ENCODE measurements around the gene F9. TPM values are rescaled to one million over a fixed set of nuclear protein-coding genes. Genes with fewer than 3 reads are reported as not detected.

The F9 gene
- total RNA-seq, 1 experiment from 2014 or later: not detected

DNA sequence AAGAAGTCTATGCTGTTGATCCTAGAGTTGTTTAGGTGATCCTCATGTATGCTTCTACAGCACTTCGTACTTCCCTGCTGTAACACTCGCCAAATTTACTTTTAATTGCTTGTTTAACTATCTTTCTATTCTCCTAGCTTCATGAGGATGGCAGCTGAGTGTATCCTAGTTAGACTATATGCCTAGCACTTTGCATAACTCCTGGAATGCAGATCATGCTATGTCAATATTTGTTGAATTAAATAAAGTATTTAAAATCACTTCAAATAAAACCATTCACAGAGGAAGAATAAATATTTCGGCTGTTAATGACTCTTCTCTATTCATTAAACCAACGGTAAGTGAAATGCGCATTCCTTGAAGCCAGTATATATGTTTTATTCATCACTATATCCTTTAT, 55.1 kb downstream of the F9 start:
- BruUV-seq (replicated peaks): no TSS peak
- POLR2A ChIA-PET: no interaction called here

DNA sequence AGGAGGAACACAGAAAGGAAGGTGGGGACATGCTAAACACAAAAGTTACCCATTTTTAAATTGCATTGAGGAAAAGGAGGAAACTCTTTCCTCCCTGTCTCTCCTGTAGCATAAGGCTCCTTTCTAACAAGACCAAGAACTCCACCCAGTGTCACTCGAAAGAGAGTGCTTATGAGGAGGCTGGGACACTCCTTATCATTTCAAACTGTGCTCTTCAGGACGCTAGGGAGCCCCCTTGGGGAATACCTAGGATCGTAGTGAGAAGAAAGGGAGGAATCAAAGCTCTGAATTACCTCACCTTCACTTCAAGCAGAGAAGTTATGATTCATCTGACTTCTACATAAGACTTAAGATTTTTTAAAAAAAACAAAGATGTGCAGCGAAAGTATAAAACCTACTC, 65.5 kb downstream of the F9 start:
- no peak for DNase-seq (ENCODE audit: low read depth, low spot score)
- BruUV-seq (replicated peaks): no TSS peak
- TF ChIP-seq POLR2AphosphoS5 (IDR thresholded peaks at IDR 0.05; ENCODE audit: low read depth, low read length): no peak
- TF ChIP-seq CEBPB (IDR thresholded peaks at IDR 0.05; ENCODE audit: low read depth): no peak
- TF ChIP-seq TCF7L2 (IDR thresholded peaks at IDR 0.05; ENCODE audit: borderline replicate concordance, extremely low read depth, insufficient read depth, insufficient read length): no peak
- TF ChIP-seq, protein P1, sequence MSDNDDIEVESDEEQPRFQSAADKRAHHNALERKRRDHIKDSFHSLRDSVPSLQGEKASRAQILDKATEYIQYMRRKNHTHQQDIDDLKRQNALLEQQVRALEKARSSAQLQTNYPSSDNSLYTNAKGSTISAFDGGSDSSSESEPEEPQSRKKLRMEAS (IDR thresholded peaks at IDR 0.05): no peak
- TF ChIP-seq, protein P2, sequence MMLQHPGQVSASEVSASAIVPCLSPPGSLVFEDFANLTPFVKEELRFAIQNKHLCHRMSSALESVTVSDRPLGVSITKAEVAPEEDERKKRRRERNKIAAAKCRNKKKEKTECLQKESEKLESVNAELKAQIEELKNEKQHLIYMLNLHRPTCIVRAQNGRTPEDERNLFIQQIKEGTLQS (IDR thresholded peaks at IDR 0.05): no peak
- TF ChIP-seq, protein P3, sequence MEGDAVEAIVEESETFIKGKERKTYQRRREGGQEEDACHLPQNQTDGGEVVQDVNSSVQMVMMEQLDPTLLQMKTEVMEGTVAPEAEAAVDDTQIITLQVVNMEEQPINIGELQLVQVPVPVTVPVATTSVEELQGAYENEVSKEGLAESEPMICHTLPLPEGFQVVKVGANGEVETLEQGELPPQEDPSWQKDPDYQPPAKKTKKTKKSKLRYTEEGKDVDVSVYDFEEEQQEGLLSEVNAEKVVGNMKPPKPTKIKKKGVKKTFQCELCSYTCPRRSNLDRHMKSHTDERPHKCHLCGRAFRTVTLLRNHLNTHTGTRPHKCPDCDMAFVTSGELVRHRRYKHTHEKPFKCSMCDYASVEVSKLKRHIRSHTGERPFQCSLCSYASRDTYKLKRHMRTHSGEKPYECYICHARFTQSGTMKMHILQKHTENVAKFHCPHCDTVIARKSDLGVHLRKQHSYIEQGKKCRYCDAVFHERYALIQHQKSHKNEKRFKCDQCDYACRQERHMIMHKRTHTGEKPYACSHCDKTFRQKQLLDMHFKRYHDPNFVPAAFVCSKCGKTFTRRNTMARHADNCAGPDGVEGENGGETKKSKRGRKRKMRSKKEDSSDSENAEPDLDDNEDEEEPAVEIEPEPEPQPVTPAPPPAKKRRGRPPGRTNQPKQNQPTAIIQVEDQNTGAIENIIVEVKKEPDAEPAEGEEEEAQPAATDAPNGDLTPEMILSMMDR (IDR thresholded peaks at IDR 0.05 in 2 of 3, conservative IDR thresholded peaks at IDR 0.05 in 1 of 3; ENCODE audit: borderline replicate concordance in 1 of 3, insufficient read depth in 1 of 3, low read depth in 2 of 3, low read length in 2 of 3): no peak
- no peak for TF ChIP-seq SIN3A (IDR thresholded peaks at IDR 0.05; ENCODE audit: low read depth)
- no peak for TF ChIP-seq POLR2A (IDR thresholded peaks at IDR 0.05; ENCODE audit: borderline replicate concordance, extremely low read depth, insufficient read depth, insufficient read length)
- no peak for TF ChIP-seq EGR1 (IDR thresholded peaks at IDR 0.05; ENCODE audit: low read depth)
- no peak for TF ChIP-seq EZH2 (IDR thresholded peaks at IDR 0.05)
- no peak for TF ChIP-seq CBX3 (IDR thresholded peaks at IDR 0.05; ENCODE audit: low read depth)
- no peak for TF ChIP-seq EZH2phosphoT487 (IDR thresholded peaks at IDR 0.05; ENCODE audit: borderline replicate concordance)
- TF ChIP-seq SRF (IDR thresholded peaks at IDR 0.05; ENCODE audit: low read depth): no peak
- no peak for TF ChIP-seq SP1 (IDR thresholded peaks at IDR 0.05; ENCODE audit: low read depth)

More for the DNA sequence above, 55.1 kb downstream of the F9 start:
- H3K4me2 ChIP-seq (ENCODE audit: low read length): no peak overlapping the region
- DNase-seq (ENCODE audit: low read depth, low spot score) (no peak), ATAC-seq (no peak)
- H3K36me3 ChIP-seq (ENCODE audit: control insufficient read depth in 1 of 2, insufficient read depth in 2 of 2, low read length in 2 of 2): no peaks in the 10 kb centered on the region
- no peaks in the 10 kb centered on the region for H3K79me2 ChIP-seq (ENCODE audit: insufficient read depth, low read length)
- no peak overlapping the region for H2AFZ ChIP-seq (ENCODE audit: low read depth, low read length, poor library complexity, severe bottlenecking)
- no peaks in the 10 kb centered on the region for H3K9me3 ChIP-seq (ENCODE audit: control insufficient read depth in 1 of 2, insufficient read depth in 1 of 2, low read depth in 1 of 2, low read length in 2 of 2)
- H4K20me1 ChIP-seq (ENCODE audit: insufficient read depth): no peaks in the 10 kb centered on the region
- ChIA-PET CTCF (no interaction called here), RAD21 (ENCODE audit: low non-redundant PET in 1 of 2, low total read pairs in 2 of 2, uncharacterized antibody in 2 of 2, unreplicated experiment in 2 of 2) (no interaction called here)
- no peaks in the 10 kb centered on the region for H3K9me2 ChIP-seq (ENCODE audit: insufficient read depth)
- TF ChIP-seq, protein P2 (IDR thresholded peaks at IDR 0.05): no peak
- TF ChIP-seq POLR2A (IDR thresholded peaks at IDR 0.05; ENCODE audit: borderline replicate concordance, extremely low read depth, insufficient read depth, insufficient read length) (no peak), ZFX (IDR thresholded peaks at IDR 0.05) (no peak), EZH2phosphoT487 (IDR thresholded peaks at IDR 0.05; ENCODE audit: borderline replicate concordance) (no peak)
- TF ChIP-seq, protein P4, sequence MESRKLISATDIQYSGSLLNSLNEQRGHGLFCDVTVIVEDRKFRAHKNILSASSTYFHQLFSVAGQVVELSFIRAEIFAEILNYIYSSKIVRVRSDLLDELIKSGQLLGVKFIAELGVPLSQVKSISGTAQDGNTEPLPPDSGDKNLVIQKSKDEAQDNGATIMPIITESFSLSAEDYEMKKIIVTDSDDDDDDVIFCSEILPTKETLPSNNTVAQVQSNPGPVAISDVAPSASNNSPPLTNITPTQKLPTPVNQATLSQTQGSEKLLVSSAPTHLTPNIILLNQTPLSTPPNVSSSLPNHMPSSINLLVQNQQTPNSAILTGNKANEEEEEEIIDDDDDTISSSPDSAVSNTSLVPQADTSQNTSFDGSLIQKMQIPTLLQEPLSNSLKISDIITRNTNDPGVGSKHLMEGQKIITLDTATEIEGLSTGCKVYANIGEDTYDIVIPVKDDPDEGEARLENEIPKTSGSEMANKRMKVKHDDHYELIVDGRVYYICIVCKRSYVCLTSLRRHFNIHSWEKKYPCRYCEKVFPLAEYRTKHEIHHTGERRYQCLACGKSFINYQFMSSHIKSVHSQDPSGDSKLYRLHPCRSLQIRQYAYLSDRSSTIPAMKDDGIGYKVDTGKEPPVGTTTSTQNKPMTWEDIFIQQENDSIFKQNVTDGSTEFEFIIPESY (IDR thresholded peaks at IDR 0.05; ENCODE audit: extremely low read depth, insufficient replicate concordance, low read length): no peak
- no peak overlapping the region for H3K27ac ChIP-seq (ENCODE audit: low read depth, low read length)
- H3K4me3 ChIP-seq (replicated peaks in 1 of 2; ENCODE audit: low read depth in 1 of 2, low read length in 2 of 2): no peak overlapping the region
- H3K9ac ChIP-seq (ENCODE audit: low read length): no peak overlapping the region
- H3K4me1 ChIP-seq (ENCODE audit: control insufficient read depth in 1 of 2, insufficient read depth in 2 of 2, low read length in 2 of 2): no peaks in the 10 kb centered on the region
- intact Hi-C loops (cut with micrococcal nuclease): no loop called here
- no peaks in the 10 kb centered on the region for H3K27me3 ChIP-seq (ENCODE audit: insufficient read depth, low read length)

More for the DNA sequence above, 65.5 kb downstream of the F9 start:
- Histone ChIP-seq H3K9me2 (ENCODE audit: insufficient read depth) (no peaks in the 10 kb centered on the region), H3K4me1 (ENCODE audit: control insufficient read depth in 1 of 2, insufficient read depth in 2 of 2, low read length in 2 of 2) (no peaks in the 10 kb centered on the region), H3K27me3 (ENCODE audit: insufficient read depth, low read length) (no peaks in the 10 kb centered on the region), H3K36me3 (ENCODE audit: control insufficient read depth in 1 of 2, insufficient read depth in 2 of 2, low read length in 2 of 2) (no peaks in the 10 kb centered on the region), H3K4me3 (replicated peaks in 1 of 2; ENCODE audit: low read depth in 1 of 2, low read length in 2 of 2) (no peak overlapping the region), H2AFZ (ENCODE audit: low read depth, low read length, poor library complexity, severe bottlenecking) (no peak overlapping the region), H3K9ac (ENCODE audit: low read length) (no peak overlapping the region), H3K79me2 (ENCODE audit: insufficient read depth, low read length) (no peaks in the 10 kb centered on the region), H3K4me2 (ENCODE audit: low read length) (no peak overlapping the region), H3K27ac (ENCODE audit: low read depth, low read length) (no peak overlapping the region), H4K20me1 (ENCODE audit: insufficient read depth) (no peaks in the 10 kb centered on the region), H3K9me3 (ENCODE audit: control insufficient read depth in 1 of 2, insufficient read depth in 1 of 2, low read depth in 1 of 2, low read length in 2 of 2) (no peaks in the 10 kb centered on the region)
- intact Hi-C loops (cut with micrococcal nuclease): no loop called here
- ATAC-seq: no peak
- CTCF ChIA-PET: no interaction called here
- POLR2A ChIA-PET: no interaction called here
- RAD21 ChIA-PET (ENCODE audit: low non-redundant PET in 1 of 2, low total read pairs in 2 of 2, uncharacterized antibody in 2 of 2, unreplicated experiment in 2 of 2): no interaction called here
